HG03060 (cell line): Measurements from ENCODE around the gene NPIPB8.
"Not testable (repeated sequence)": the region's sequence is repeated elsewhere in the genome, so short reads cannot be mapped to it uniquely, and the experiment has no call there.

Experiments
- ATAC-seq: cut with Tn5 transposase; IDR thresholded peaks from one replicate; pipeline ENCODE4 v1.9.1; 2021; ENCODE audit warnings: low read depth, moderate number of reproducible peaks; ENCODE audit not compliant: unreplicated experiment

Gene NPIPB8

GRCh38 chr16:28637765-28638164 lies at the start of gene NPIPB8:
TSS of gene NPIPB8 (plus strand) at chr16:28638065. CDS start at chr16:28638361, 296 bp downstream.
- ATAC-seq: not testable (repeated sequence)

GRCh38 chr16:28589069-28589468 lies 48.8 kb upstream of the NPIPB8 start:
- ATAC-seq: no peak

GRCh38 chr16:28589930-28590329 lies 47.9 kb upstream of the NPIPB8 start:
- ATAC-seq: no peak

GRCh38 chr16:28590384-28591340 lies 47.2 kb upstream of the NPIPB8 start:
- no peak for ATAC-seq

GRCh38 chr16:28591355-28591754 lies 46.5 kb upstream of the NPIPB8 start:
- no peak for ATAC-seq

GRCh38 chr16:28592511-28592910 lies 45.4 kb upstream of the NPIPB8 start:
- ATAC-seq: no peak

GRCh38 chr16:28592979-28593553 lies 44.8 kb upstream of the NPIPB8 start:
- ATAC-seq: no peak

GRCh38 chr16:28595451-28595850 lies 42.4 kb upstream of the NPIPB8 start:
- not testable (repeated sequence) for ATAC-seq

GRCh38 chr16:28596115-28596630 lies 41.7 kb upstream of the NPIPB8 start:
- no peak for ATAC-seq

GRCh38 chr16:28596840-28597691 lies 40.8 kb upstream of the NPIPB8 start, which contains the start of gene SULT1A2:
TSS of gene SULT1A2 (minus strand) at chr16:28597050. CDS start at chr16:28595930, 1,120 bp downstream.
- ATAC-seq: no peak

- ATAC-seq: no peak
These were observed 40.1 kb upstream of the NPIPB8 start for GRCh38 chr16:28597692-28598261.

GRCh38 chr16:28599377-28600285 lies 38.2 kb upstream of the NPIPB8 start:
- ATAC-seq: not testable (repeated sequence)

- ATAC-seq: not testable (repeated sequence)
These were observed 36.9 kb upstream of the NPIPB8 start for GRCh38 chr16:28600965-28601364.

GRCh38 chr16:28601589-28601988 lies 36.3 kb upstream of the NPIPB8 start:
- not testable (repeated sequence) for ATAC-seq

GRCh38 chr16:28602062-28602461 lies 35.8 kb upstream of the NPIPB8 start:
- ATAC-seq: not testable (repeated sequence)

GRCh38 chr16:28602529-28602928 lies 35.3 kb upstream of the NPIPB8 start:
- no peak for ATAC-seq

- no peak for ATAC-seq
These were observed 34.3 kb upstream of the NPIPB8 start for GRCh38 chr16:28603381-28604185.

- ATAC-seq: no peak
These were observed 33.7 kb upstream of the NPIPB8 start for GRCh38 chr16:28604186-28604565.
